Stimulated activated CD8-positive, alpha-beta memory T cell treated with anti-CD3 and anti-CD28 coated beads, Interleukin-4, amount 100 ng/mL, for 1 hour (primary cell): ENCODE measurements around the gene ARHGAP15.

ENCODE experiments used
- DNase-seq, 2 donors: peaks; one replicate each; pipeline ENCODE4 v3.0.0-alpha.2; 2020; ENCODE audit warnings: low read depth in 2 of 2, low spot score in 1 of 2

The ARHGAP15 gene

DNA sequence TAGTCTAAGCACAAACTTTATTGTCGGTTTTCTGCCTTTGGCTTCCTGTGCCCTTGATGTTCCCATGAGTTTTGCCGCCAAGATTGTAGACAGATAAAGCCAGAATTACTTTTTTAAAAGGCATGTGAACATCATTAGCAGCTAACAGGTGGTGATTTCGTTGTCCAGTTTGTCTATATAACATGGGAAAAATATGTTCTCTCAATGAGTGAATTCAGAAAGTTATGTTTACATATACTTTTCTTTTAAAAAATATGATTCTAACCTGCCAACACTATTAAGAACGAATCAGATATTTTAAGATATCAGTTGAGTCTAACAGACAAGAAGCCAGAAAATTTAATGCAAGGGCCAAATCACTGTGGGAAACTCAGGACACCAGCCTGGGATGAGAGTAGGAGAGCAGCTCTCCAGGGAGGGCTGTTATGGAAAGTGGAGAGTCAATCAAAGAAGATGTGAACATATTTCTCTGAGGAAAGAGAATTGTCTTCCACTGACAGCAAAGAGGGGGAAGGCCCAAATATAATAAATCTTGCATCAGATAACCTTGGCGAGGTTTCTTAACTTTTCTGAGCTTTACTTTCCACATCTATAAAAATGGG, 311.3 kb downstream of the ARHGAP15 start:
- no peak for DNase-seq

GRCh38 chr2:143442193-143442592, 313.0 kb downstream of the ARHGAP15 start:
- no peak for DNase-seq

DNA sequence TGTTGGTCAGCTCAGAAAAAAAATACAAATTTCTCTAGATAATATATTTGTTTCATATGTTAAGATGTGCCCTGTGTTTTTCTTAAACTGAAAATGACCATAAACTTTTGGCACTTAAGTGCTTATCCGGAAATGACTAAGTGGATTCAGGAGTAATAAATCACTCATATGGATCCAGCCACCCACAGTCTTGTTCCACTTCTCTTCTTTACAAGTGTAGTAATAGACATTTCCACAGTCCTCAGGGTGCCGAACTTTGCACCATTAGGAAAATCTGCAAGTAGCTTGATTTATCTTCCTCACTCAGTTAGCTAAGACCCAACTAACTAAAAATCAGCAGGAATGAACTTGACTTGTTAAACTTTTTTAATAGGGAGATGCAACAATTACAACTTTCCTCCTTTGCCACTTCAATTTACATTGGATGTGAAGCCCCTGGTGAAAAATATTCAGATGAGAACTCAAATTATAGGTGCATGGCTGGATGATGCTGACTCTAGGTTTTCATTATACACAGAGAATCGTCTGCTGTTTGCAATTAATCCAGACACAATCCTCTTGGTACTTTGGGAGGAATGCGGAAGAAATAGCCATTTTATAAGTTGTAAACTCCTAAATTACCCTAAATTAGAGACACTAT, 322.5 kb downstream of the ARHGAP15 start:
- DNase-seq: no peak

- DNase-seq: no peak
These were observed 323.7 kb downstream of the ARHGAP15 start for GRCh38 chr2:143452817-143453451.

DNA sequence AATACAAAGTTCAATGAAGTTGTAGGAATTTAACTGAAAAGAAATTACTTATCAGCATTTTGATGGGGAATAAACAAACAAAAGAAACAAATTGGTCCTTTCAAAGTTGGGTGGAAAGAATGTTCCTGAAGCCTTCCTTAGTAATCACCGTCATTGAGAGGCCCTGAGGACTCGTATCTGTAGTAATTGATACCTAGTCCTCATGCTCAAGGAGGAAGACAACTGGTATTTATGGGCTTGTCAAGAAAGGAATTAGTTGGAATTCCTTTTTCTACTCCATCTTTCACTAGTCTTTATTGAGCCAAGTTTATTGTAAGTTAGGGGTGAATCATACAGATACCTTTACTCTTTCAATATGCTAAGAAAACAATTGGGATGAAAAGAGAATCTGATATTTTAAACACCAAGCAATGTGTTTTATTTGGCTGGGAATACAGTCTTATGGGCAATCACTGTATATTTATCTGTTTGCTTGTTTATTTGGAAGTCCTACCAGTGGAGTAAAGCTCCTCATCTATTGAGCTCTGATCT, 324.8 kb downstream of the ARHGAP15 start:
- no peak for DNase-seq

- no peak for DNase-seq
These were observed 326.1 kb downstream of the ARHGAP15 start for GRCh38 chr2:143455317-143455716.

DNA sequence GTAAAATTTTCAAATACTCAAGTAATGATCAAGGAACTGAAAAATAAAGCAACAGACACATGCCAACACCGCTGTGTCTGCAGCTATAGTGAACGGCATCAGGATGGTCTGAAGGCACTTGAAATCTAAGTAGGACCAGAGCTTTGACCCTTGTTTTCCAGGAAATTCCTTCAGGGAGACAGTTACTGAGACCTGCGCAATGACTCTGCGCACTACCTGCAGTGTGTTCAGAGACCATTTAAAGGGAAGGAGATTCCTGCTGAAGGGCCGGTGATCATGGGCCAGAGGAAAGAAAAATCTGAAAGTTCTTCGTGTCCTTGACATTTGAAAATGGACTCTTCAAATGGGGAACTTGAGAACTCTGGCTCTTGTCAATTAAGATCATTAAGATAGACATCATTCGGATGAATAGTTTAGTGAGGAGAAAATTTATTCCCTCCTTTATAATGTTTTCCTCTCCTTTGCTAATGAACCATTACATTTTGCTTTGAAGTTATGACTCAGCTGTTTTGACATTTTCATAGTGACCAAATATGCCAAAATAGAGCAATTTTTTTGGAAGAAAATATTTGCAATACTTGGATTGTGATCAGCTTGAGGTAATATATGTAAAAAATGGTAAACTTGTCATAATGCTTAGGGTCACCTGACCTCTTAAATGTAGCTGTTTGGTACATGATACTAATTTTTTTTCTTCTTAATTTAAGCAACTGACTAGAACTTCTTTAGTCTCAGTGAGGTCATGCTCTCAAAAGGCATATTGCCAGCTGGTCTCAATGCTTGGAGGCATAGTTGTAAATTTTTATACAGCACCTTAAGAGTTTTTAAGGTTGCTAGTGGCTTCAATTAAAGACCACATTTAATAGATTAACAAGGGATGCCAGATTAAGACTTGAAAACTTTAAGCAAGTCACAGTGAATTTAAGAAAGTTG, 329.3 kb downstream of the ARHGAP15 start:
- no peak for DNase-seq

DNA sequence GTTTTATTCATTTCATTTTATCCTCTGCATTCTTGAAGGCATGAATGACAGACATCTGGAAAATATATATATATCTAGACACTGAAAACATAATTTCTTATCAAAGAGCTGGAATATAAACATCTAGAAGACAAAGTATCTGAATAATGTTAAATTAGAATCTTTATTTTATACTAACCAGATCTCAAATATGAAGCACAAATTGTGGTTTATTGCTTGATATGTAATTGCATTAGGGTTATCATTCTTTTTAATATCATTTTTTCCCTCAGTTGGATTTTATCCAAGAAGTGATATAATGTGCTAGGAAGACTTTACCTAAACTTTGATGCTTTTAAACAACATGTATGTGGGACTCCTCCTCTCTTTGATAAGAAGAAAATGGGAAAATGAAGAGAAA, 331.2 kb downstream of the ARHGAP15 start:
- no peak for DNase-seq

DNA sequence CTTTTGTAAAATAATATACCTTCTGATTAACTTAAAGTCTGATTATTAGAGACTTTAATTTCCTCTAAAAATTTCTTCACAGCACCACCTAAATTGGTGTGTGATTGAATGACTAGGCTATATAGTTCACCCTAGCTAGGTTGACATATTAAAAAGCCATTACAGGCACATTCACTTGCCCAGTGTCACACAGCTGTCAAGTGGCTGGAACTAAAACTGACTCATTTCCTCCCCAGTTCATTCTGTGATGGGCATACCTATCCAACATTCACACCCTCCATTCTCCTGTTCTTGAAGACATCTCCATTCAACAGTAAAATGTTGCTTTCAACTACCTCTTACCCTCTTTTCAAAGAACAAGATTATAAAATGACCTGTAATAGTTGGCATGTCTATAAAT, 334.5 kb downstream of the ARHGAP15 start:
- DNase-seq: no peak

- no peak for DNase-seq
These were observed 337.2 kb downstream of the ARHGAP15 start for GRCh38 chr2:143466391-143466790.

DNA sequence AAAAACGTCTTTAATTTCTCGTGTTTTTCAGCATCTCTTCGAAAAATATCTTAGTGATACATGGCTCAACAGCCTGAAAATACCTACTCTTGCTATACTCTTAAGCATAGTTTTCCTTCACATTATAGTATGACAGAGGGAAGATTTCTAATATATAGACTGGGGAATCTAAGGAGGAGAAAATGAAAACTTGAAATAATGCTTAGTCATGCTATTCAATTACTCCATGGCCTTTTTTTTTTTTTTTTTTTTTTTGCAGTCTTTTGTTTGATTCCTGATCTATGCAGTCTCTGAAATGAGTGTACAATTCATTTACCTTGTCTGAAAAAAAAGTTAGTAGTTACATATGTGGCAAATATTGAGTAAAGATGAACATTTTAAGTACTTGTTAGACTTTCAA, 337.8 kb downstream of the ARHGAP15 start:
- no peak for DNase-seq

DNA sequence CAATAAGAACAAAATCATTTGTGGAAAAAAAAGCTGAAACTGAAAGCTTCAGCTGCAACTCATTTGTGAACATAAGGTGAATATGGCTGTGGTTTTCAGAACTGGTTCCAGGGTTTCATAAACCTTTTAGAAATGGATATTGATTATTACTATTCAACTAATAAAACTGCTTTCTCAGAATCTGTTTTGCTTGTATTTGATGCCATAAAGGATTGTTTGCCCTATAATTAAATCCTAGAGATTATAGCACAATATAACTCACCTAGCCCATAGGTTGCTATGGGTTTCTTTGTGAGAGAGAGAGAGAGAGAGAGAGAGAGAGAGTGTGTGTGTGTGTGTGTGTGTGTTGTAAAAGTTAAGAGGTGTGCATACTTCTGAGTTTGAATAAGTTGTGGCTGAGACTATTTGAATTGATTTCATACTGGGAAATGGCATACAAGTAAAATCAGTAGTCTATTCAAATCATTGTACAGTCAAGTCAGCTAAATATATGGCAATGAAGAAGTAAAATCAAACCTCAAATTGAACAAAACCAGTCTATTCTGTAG, 339.2 kb downstream of the ARHGAP15 start:
- no peak for DNase-seq

- no peak for DNase-seq
These were observed 340.1 kb downstream of the ARHGAP15 start for GRCh38 chr2:143469323-143469722.

- DNase-seq: no peak
These were observed 342.3 kb downstream of the ARHGAP15 start for GRCh38 chr2:143471550-143471949.

DNA sequence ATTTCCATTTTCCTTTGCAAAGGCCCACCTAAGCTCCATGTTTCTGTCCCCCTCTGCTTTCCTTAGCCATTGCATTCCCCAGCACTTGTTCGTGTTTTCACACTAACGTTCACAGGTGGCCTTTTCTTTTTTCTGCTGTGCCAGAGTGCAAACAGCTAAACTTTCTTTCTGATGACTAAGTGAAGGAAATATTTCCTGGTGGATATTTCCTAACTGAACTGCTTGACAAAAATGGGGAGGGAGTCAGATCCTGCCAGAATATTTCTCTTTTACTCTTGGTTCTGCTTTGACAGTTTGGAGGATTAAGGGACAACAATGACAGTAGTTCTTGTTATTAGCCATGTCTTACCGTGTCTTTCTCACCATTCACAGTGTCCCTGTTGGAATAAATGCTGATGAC, 344.0 kb downstream of the ARHGAP15 start:
- DNase-seq: no peak

DNA sequence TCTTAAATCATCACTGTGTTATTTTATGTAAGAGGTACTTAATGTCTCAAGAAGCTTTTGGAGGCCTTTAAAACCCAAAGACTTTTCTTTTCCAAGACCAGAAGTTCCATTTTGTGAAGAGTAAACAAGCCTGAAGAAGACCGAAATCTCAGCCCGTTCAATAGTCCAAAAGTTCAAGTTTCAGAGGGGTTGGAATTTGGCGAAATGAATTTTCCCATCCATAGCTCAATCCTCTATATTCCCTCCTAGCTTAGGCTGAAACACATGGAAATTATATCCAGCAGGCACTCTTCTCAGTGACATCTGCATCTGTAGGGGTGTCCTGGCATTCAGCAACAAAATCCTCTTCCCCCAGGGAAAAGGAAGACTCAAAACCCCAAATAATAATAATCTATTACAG, 344.6 kb downstream of the ARHGAP15 start:
- DNase-seq: no peak

DNA sequence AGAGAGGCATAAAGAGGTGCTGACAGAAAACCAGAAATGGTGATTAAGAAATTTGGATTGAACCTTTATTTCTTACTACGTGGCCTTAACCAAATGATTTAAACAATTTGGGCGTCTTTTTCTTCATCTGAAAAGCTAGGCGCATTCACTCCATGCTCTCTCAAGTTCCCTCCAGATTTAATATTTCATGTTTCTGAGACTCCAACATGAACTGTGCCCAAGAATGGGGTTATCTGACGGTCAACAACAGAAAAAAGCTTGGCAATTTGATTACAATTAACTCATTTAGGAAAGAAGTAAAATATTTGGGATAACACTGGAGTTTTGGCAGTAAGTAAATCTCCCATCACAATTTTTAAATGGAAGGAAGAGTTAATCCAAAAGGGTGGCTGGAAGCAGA, 345.4 kb downstream of the ARHGAP15 start:
- no peak for DNase-seq

- DNase-seq: no peak
These were observed 346.0 kb downstream of the ARHGAP15 start for GRCh38 chr2:143475041-143475776.

DNA sequence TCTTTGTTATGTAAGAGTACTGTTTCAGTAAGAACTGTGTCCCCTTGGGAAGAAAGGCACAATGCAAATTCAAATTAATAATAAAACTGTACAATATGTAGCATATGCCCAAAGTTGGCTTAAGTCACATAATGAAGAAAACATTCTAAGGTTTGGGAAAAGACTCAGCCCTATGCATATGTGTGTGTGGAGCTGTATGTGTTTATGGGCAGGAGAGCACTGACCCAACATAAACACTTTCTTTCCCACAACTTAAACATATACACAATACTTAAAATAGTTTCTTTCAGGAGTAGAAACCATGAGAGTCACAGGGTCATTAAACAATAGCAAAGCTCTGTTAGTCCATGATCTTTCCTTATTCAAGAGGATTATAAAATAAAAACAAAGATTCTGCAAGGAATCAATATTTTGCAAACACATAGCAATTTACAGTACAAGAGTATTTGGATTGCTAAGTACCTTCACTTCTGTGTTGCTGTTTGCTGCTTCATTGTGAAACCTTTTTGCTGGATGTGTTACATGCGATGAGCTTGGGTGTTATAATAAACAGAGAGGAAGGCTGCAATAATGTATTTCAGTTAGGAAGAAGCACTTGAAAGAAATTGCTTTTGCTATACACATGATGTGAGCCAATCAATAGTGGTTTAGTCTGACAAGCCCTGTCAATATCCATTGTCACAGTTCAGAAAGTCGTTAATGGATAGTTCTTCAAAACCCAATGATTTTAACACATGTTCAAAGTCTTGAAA, 347.3 kb downstream of the ARHGAP15 start:
- DNase-seq: no peak
